Fibroblast of skin of left biceps (primary cell): ENCODE measurements around the gene ADAP2.
"Not testable (repeated sequence)": the region's sequence is repeated elsewhere in the genome, so short reads cannot be mapped to it uniquely, and the experiment has no call there.

ENCODE experiments used
- DNase-seq, 2 experiments: peaks; one replicate each; pipeline ENCODE4 v3.0.0-alpha.2; 2013; ENCODE audit warnings: low read depth in 2 of 2

ADAP2 gene

DNA sequence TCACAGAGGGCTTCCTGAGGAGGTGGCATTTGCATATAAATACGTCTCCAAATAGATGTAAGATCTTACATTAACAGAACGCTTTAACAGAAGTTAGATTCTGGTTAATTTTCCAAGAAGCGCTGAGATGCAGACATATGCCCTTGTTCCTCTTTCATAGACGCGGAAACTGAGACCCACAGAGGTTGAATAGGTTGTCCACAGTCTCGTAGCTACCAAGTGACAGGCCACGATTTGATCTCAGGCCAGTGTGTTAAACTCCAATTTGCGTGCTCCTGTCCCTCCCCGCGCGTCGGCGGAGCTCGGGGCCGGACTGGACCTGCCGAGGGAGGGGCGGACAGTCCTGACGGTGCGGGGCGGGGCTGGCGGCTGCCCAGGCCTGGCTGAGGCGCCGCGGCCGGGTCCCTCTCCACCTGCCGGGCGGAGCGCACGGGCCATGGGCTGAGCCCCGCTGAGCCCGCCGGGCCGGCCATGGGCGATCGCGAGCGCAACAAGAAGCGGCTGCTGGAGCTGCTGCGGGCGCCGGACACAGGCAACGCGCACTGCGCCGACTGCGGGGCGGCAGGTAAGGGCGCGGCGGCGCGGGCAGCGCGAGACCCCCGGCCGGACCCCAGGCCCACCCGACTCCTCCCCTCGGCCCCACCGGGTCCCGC is at the start of gene ADAP2:
ADAP2 (plus strand) TSS at position 402 of the 653 bp plus-strand sequence; CDS start at position 472, 70 bp downstream.
- DNase-seq = no peak

DNA sequence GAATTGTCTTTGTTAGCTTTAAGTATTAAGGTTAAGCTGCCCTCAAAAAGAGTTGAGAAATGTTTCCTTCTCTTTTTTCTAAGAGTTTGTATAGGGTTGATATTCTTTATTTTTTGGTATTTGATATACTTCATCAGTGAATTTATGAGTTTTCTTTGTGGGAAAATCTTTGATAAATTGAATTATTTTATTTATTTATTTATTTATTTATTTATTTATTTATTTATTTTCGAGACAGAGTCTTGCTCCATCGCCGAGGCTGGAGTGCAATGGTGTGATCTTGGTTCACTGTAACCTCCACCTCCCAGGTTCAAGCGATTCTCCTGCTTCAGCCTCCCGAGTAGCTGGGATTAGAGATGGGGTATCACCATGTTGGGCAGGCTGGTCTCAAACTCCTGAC is 35.6 kb upstream of the ADAP2 start:
- DNase-seq = no peak

DNA sequence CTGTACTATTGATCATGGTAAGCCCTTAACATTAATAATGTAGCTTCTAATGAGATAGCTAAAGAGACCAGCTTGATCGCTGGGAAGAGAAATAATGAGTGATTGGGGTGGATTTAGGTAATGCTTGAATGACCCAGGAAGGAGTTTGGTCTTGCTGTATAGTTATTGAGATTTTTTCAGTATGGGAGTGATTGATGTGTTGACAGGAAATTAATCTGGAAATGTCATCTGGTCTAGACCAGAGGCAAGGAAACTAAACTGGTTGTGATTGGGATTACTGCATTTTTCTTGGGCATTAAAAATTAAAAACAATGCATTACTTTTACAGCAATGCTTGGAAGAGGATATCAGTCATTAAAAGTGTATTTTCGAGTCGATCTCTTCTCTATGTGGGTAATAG is 27.5 kb upstream of the ADAP2 start:
- no peak for DNase-seq

DNA sequence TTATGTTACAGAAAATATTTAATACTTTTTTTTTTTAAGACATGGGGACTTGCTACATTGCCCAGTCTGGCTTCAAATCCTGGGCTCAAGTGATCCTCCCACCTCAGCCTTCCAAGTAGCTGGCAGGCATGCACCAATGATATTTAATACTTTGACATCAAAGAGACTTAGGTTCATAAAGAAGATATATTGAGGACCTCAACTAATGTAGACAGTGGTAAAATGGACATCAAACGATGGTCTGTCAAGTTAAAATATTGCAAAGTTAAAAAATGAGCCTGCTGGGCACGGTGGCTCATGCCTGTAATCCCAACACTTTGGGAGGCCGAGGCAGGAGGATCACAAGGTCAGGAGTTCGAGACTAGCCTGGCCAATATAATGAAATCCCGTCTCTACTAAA is 24.4 kb upstream of the ADAP2 start:
- DNase-seq = no peak

DNA sequence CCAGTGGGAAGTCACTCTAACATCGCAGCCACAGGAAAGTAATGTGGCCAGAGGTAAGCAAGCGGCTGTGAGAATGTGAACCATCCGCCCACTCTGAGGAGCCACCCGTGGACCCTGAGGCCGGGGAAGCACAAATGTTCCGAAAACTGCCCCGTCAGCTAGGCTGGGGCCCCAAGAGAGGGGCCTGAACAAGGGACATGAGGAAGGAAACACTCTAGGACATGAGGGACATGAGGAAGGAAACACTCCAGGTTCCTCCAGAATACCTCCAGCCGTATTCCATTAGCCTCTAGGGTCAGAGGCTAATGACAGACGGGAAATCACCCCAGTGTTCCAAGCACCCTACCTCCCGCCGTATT is 16.0 kb upstream of the ADAP2 start:
- DNase-seq = no peak

DNA sequence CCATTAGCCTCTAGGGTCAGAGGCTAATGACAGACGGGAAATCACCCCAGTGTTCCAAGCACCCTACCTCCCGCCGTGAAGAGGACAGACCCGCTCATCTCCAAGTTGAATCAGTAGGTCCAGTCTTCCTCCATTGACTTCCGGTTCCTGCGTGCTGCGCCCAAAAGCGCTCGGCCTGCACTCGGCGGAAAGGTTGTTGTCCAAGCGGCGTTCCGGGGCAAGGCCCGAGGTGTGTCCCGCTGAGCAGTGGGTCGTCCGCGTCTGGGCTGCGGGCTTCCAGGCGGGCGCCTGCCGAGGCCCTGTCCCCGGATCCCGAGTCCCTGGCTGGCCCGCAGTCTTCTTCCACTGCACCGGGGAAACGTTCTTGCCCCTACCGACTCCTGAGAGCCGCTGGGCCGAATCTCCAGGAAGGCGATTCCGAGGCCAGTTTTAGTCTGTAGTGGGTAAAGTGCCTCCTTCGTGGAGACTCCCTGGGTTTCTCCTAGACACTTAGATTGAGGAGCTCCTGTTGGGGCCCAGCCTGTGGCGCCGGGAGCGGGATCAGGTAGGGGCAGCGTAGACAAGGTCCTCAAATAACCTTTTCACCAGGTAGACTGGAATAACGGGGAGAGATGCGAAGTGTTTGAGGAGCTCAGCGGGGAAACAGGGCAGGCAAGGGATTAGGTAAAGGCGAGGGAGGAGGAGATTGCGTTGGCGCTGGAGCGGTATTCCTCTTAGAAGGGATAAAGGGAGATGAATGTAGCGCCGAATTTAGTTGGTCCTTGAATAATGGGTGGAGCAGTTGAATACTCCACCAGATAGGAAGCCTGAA is 15.4 kb upstream of the ADAP2 start, which contains the start of gene TEFM:
TEFM (minus strand) TSS at position 138 of the 811 bp plus-strand sequence; CDS start at position 98, 40 bp downstream.
- peak; percentile 74 to 75 for DNase-seq

DNA sequence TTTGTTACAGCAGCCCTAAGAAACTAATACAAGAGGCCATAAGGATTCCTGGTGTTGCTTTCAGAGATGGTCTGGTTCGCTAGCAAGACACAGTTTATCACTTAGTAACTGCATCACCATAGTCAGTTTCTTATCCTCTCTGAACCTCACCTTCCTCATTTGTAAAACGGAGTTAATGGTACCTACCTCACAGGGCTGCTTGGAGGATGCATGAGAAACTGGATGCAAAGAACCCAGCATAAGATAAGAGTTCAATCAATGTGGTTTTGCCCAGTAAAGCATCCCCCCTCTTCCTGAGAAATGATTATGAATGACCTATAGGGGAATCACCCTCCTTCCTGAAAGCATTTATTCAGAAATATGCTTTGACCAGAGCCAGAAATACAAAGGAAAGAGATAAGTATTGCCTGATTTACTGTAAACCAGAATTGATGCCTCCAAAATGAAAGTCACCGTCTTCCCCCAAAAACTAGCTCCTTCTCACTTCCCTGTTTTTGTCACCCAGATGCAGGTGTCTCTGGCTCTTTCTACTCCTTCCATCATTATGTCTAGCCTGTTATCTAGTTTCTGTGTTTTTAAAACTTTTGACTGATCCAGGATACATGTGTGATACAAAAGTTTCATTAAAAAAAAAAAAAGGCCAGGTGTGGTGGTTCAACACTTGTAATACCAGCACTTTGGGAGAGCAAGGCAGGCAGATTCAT is 12.9 kb upstream of the ADAP2 start:
- no peak for DNase-seq

GRCh38 chr17:30910151-30910550 is 11.6 kb upstream of the ADAP2 start:
- DNase-seq = not testable (repeated sequence)

DNA sequence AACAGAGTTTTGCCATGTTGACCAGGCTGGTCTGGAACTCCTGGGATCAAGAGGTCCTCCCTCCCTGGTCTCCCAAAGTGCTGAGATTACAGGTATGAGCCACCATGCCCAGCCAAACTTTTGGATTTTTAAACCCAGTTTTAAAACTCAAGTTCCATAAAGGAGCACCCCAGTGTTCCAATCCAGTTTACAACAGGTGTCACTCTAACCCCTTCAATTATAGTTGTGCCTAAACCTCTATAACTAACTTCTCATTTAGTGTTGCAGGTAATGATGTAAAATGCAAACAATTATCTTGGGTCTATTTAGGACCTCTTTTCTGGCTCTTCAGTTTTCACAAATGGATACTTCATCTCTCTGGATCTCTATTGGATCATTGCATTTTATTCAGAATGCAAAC is 7.8 kb upstream of the ADAP2 start:
- no peak for DNase-seq

- DNase-seq = no peak
These were observed 5.7 kb upstream of the ADAP2 start for GRCh38 chr17:30915833-30916611.

DNA sequence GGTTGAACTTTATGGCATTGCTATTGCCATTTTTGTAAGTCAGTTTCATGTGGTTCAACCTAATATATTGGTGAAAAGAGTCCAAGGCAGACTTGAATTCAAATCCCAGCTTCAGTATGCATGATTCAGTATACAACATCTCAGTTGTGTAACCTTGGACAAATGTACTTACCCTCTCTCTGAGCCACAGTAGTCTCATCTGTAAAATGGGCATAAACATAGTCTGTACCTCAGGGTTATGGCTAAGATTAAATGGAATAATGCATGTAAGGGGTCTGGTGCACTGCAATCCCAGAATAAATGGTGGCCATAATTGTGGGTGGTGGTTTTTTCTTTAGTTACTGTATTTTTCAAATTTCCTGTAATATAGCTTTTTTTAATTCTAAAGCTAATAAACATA is 4.7 kb upstream of the ADAP2 start:
- DNase-seq = no peak

- DNase-seq = no peak
These were observed 1.5 kb upstream of the ADAP2 start for GRCh38 chr17:30920282-30920681.

DNA sequence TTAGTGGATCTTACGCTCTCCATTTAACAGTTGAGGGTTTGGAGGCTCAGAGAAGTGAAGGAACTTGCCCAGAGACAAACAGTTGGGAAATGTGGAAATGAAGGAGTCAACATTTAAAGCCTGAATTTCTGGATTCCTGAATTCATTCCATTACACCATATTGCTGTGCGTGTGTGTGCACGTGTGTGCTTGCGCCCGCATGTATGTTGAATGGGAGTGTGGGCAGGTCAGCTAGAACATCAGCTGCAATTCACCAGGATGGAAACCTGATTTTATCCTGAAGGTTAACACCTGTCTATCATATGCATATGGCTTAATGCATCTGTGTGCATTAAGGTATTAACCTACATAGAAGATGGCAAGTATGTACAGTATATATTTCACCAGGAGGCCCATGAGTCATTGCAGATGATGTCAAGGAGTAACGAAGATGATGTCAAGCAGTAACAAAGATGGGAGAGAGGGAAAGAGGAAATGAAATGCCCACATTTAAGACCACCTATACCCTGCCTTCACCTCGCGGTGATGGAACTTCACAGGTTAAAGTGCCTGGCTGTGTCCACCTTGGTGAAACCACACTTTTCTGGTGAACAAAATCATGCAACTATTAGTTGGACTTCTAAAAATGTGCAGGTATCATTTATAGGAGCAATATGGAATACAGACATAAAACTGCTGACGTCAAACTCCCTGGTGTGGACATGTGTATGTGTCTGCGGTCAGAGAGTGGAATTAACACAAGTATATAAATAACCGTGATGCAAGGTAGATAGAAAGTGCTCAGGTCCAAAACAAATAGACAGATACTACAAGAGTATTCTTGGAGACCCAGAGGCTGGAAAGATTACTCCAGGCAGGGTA is 832 bp upstream of the ADAP2 start:
- DNase-seq = no peak

DNA sequence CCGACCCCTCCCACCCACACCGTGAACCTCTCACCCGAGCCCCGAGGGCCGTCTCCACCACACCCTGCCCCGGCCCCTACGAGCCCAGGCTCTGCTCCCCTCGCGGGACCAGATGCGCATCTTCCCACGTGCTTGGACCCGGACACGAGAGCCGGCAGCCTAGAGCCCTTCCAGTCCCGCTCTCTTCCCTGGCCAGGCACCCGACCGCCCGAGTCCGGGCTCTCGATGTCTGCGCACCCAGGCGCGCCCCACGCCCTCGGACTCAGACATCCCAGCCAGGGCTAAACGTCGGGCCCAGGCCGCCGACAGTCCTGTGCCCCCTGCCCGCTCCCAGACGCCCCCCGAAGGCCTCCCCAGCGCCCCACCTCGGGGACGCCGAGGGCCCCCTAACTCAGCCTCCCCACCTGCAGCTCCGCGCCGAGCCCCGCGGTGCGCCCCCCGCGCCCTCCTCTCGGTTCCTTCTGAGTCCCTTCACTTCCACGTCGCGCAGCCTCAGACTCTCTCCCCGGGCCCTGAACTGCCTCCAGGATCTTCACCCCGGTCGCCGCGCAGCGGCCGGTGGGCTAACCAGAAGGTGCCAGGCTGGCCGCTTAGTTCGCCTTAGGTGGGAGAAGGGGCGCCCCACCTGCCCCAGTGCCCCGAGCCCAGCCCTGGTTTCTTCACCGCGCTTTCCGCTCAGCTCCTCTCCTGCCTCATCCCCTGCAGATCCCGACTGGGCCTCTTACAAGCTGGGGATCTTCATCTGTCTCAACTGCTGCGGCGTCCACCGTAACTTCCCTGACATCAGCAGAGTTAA is 688 bp downstream of the ADAP2 start:
- DNase-seq = no peak

GRCh38 chr17:30924341-30924740 is 2.6 kb downstream of the ADAP2 start:
- no peak for DNase-seq

DNA sequence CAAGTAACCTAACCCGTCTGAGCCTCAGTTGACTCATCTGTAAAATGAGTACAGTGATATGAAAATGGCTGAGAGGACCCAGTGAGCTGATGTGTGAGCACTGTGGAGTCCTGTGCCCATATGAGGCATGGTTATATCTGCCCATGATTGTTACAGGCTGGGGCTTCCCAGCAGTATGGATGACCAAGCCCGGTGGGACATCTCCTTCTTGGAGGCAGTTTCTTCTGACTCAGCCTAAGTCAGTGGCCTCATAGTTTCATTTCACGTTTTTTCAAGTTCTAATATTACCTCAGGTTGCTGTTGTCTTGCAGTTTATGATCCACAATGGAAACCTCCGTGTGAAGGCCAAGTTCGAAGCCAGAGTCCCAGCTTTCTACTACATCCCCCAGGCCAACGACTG is 4.8 kb downstream of the ADAP2 start:
- no peak for DNase-seq

GRCh38 chr17:30927756-30928155 is 6.0 kb downstream of the ADAP2 start:
- no peak for DNase-seq

- DNase-seq = no peak
These were observed 6.8 kb downstream of the ADAP2 start for GRCh38 chr17:30928584-30928983.

DNA sequence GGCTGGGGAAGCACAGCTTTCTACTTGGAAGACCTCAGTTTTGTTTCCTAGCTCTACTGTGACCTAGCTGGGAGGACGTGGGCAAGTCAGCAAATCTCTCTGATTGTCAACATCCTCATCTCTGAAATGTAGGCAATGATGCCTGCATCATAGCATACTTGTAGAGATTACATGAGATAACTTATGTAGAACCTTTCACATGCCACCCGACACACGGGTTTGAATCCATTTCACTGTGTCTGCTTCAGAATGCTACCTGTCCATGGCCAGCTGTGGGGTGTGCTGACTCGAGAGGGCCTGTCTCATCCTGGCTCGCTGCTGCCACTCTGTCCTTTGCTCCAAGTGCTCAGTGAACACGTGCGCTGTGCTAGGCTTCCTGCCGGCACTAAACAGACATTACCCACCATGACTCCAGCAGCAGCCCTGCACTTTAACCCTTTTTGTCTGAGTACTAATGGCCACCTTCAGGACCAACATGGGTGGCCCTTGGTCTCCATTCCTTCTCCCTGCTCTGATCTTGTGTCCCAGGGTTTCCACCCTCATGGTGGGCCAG is 7.4 kb downstream of the ADAP2 start:
- no peak for DNase-seq

DNA sequence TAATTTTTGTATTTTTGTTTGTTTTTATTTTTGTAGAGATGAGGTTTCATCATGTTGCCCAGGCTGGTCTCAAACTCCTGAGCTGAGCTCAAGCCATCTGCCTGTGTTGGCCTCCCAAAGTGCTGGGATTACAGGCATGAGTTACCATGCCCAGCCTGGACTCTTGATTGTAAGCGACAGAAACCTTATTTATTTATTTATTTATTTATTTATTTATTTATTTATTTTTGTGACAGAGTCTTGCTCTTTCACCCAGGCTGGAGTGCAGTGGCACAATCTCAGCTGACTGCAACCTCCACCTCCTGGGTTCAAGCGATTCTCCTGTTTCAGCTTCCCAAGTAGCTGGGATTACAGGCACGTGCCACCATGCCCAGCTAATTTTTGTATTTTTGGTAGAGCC is 8.1 kb downstream of the ADAP2 start:
- not testable (repeated sequence) for DNase-seq
